MCF 10A (cell line): ENCODE measurements around the gene SGCE. TPM values are rescaled to one million over a fixed set of nuclear protein-coding genes. Genes with fewer than 3 reads are reported as not detected.

ENCODE experiments used
- BruUV-seq: library from RNA; stranded (reverse); fragments of 400-500 nt; replicated peaks from 2 replicates; lab custom pipeline; 2021; lab: Mats Ljungman, UMichigan
- CTCF ChIA-PET: fragments of 300-600 bp; sonication (Branson Sonifier 250); formaldehyde crosslinking; extraction: SDS; loops from one replicate; lab custom pipeline; 2021; ENCODE audit warnings: antibody characterized with exemption, inconsistent platforms; lab: Yijun Ruan, JAX
- POLR2A ChIA-PET: fragments of 300-600, 350-650 bp; sonication (Branson Sonifier 250); formaldehyde crosslinking; extraction: SDS; loops from one replicate; lab custom pipeline; 2020; ENCODE audit warnings: antibody characterized with exemption, inconsistent platforms; lab: Yijun Ruan, JAX
- DNase-seq: peaks from one replicate; pipeline ENCODE4 v3.0.0-alpha.2; 2018; ENCODE audit not compliant: unreplicated experiment
- H3K27ac Mint-ChIP-seq: one replicate; pipeline ENCODE4 v1.8.0; 2022; ENCODE audit warnings: mild to moderate bottlenecking, low read depth, mixed read lengths; ENCODE audit not compliant: unreplicated experiment
- H3K27me3 Mint-ChIP-seq: one replicate; pipeline ENCODE4 v1.8.0; 2022; ENCODE audit warnings: mixed read lengths; ENCODE audit not compliant: insufficient read depth, unreplicated experiment
- H3K36me3 Mint-ChIP-seq: one replicate; pipeline ENCODE4 v1.8.0; 2022; ENCODE audit warnings: mild to moderate bottlenecking, moderate library complexity, mixed read lengths; ENCODE audit not compliant: insufficient read depth, unreplicated experiment
- H3K4me1 Mint-ChIP-seq: one replicate; pipeline ENCODE4 v1.8.0; 2022; ENCODE audit warnings: mixed read lengths; ENCODE audit not compliant: insufficient read depth, unreplicated experiment
- H3K4me3 Mint-ChIP-seq: one replicate; pipeline ENCODE4 v1.8.0; 2022; ENCODE audit warnings: mild to moderate bottlenecking, moderate library complexity, mixed read lengths; ENCODE audit not compliant: unreplicated experiment
- H3K9me3 Mint-ChIP-seq: one replicate; pipeline ENCODE4 v1.8.0; 2022; ENCODE audit warnings: mixed read lengths; ENCODE audit not compliant: unreplicated experiment
- CTCF ChIP-seq: fragments of 200-600 bp; IDR thresholded peaks from one replicate; pipeline ENCODE4 v1.8.0; 2022; ENCODE audit warnings: antibody characterized with exemption, mild to moderate bottlenecking; ENCODE audit not compliant: unreplicated experiment
- intact Hi-C: fragments of 100-400 bp; cut with micrococcal nuclease; formaldehyde crosslinking; loops from 2 replicates; pipeline ENCODE4 v1.14.1; 2022
- total RNA-seq: library from RNA; stranded (reverse); gene quantifications from 2 replicates; pipeline ENCODE4 v1.2.3, GENCODE V29; 2022

The SGCE gene
- total RNA-seq, 1 experiment from 2014 or later, result 39.4 TPM

DNA sequence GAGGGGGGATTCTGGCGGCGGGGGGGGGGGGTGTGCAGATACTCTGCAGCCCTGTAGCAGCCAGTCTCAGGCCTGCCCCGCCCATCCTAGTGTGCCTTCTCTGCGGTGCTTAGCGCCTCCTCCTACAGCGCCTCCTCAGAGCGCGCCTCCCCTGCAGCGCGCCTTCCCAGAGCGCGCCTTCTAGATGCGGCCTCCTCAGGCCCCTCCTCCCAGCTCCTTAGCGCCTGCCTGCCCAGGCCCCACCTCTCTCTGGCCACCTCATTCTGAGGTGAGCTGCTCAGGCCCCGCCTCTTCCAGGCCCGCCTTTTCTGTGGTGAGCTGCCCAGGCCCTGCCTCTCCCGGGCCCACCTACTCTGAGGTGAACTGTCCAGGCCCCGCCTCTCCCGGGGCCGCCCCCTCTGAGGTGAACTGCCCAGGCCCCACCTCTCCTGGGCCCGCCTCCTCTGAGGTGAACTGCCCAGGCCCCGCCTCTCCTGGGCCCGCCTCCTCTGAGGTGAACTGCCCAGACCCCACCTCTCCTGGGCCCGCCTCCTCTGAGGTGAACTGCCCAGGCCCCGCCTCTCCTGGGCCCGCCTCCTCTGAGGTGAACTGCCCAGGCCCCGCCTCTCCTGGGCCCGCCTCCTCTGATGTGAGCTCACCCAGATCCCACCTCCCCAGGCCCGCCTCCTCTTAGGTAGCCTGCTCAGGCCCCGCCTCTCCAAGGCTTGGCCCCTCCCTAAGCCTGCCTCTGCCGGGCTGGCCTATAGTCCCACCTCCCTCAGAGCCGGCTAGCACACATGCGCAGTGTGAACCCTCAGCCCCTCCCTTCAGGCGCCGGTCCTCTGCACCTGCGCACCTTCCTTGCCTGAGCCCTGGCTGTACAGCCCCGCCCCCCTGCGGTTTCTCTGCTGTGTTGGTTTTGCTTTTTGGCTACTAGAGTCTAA, 2.1 kb upstream of the SGCE start:
- BruUV-seq, result no TSS peak
- Mint-ChIP-seq H3K4me1 (no peaks in the 10 kb centered on the region), H3K36me3 (peaks cover 4% of the 10 kb centered on the region), H3K27ac (no peak overlapping the region), H3K27me3 (no peaks in the 10 kb centered on the region), H3K9me3 (no peaks in the 10 kb centered on the region), H3K4me3 (peak overlapping the region; percentile 74)
- intact Hi-C loops, result loop anchor here (1.0 to 10.0 kb wide), 10 partner anchors 39 to 819 kb away; partner anchors contain the start of genes CASD1 and PPP1R9A
- CTCF ChIA-PET, result interaction anchor here (0.6 to 3.5 kb wide), 6 partner anchors 14 to 819 kb away, joined by 3 to 58 read pairs (median 6); no protein-coding TSS in a partner anchor
- DNase-seq, result peak; percentile 94
- POLR2A ChIA-PET, result interaction anchor here (1.0 to 5.1 kb wide), 8 partner anchors 13 to 446 kb away, joined by 3 to 35 read pairs (median 18); partner anchors contain the start of gene CASD1
- no peak for TF ChIP-seq CTCF

- Mint-ChIP-seq H3K36me3 (peaks cover 4% of the 10 kb centered on the region), H3K9me3 (no peaks in the 10 kb centered on the region), H3K4me3 (peak overlapping the region; percentile 74), H3K27ac (no peak overlapping the region), H3K27me3 (no peaks in the 10 kb centered on the region), H3K4me1 (peaks cover 2% of the 10 kb centered on the region)
- no TSS peak for BruUV-seq
- POLR2A ChIA-PET, result interaction anchor here (0.5 to 5.1 kb wide), 13 partner anchors 12 to 777 kb away, joined by 3 to 35 read pairs (median 4); partner anchors contain the start of genes CASD1 and PON2
- CTCF ChIA-PET, result interaction anchor here (0.6 to 3.5 kb wide), 30 partner anchors 10 to 854 kb away, joined by 3 to 58 read pairs (median 4); no protein-coding TSS in a partner anchor
- DNase-seq, result peak; percentile 38
- TF ChIP-seq CTCF, result no peak
- intact Hi-C loops, result loop anchor here (1.0 to 10.0 kb wide), 12 partner anchors 40 to 820 kb away; partner anchors contain the start of genes CASD1 and PPP1R9A
These were observed 1.2 kb upstream of the SGCE start for GRCh38 chr7:94656925-94657731.

- DNase-seq, result peak; percentile 48
- no peak overlapping the region for H3K27ac Mint-ChIP-seq
- TSS peak; percentile 83 for BruUV-seq
- no peaks in the 10 kb centered on the region for H3K9me3 Mint-ChIP-seq
- H3K27me3 Mint-ChIP-seq, result no peaks in the 10 kb centered on the region
- intact Hi-C loops, result loop anchor here (1.0 to 10.0 kb wide), 11 partner anchors 41 to 821 kb away; partner anchors contain the start of genes CASD1 and PPP1R9A
- no peak for TF ChIP-seq CTCF
- peaks cover 4% of the 10 kb centered on the region for H3K36me3 Mint-ChIP-seq
- POLR2A ChIA-PET, result interaction anchor here (0.5 to 5.1 kb wide), 16 partner anchors 10 to 778 kb away, joined by 3 to 35 read pairs (median 4); partner anchors contain the start of genes CASD1 and PON2
- peak overlapping the region; percentile 74 for H3K4me3 Mint-ChIP-seq
- peaks cover 6% of the 10 kb centered on the region for H3K4me1 Mint-ChIP-seq
- CTCF ChIA-PET, result interaction anchor here (0.6 to 3.5 kb wide), 30 partner anchors 9 to 855 kb away, joined by 3 to 58 read pairs (median 4); no protein-coding TSS in a partner anchor
These were observed 658 bp upstream of the SGCE start for GRCh38 chr7:94656658-94656924.
